ENCODE measurements around the gene USP17L29. TPM values are rescaled to one million over a fixed set of nuclear protein-coding genes. Genes with fewer than 3 reads are reported as not detected.
"Not testable (repeated sequence)": the region's sequence is repeated elsewhere in the genome, so short reads cannot be mapped to it uniquely, and the experiment has no call there.

USP17L29 gene, protein sequence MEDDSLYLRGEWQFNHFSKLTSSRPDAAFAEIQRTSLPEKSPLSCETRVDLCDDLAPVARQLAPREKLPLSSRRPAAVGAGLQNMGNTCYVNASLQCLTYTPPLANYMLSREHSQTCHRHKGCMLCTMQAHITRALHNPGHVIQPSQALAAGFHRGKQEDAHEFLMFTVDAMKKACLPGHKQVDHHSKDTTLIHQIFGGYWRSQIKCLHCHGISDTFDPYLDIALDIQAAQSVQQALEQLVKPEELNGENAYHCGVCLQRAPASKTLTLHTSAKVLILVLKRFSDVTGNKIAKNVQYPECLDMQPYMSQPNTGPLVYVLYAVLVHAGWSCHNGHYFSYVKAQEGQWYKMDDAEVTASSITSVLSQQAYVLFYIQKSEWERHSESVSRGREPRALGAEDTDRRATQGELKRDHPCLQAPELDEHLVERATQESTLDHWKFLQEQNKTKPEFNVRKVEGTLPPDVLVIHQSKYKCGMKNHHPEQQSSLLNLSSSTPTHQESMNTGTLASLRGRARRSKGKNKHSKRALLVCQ
- total RNA-seq = not detected

DNA sequence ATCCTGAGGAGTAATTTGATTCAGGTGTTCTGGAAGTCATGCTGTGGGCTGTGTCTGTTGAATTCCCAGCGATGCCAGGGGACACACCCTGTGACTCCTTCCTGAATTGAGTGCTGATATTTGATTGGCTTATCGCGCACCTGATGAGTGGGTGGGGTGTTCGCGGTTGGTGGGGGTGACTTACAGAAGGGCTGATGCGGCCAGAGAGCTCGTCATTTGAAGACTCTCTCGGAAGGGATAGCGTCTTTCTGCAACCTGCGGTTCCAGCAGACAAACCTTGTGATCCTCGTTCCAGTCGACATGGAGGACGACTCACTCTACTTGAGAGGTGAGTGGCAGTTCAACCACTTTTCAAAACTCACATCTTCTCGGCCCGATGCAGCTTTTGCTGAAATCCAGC, at the start of gene USP17L29:
Gene USP17L29, plus strand, starts transcription at position 301 of the 400 bp plus-strand sequence. Its CDS starts 0 bp downstream, at position 301.
- H3K36me3 ChIP-seq; H3K27ac ChIP-seq; intact Hi-C loops (cut with DNase I); H3K4me3 ChIP-seq; H3K27me3 ChIP-seq; H3K9me3 ChIP-seq; H3K4me1 ChIP-seq; DNase-seq (ENCODE audit: extremely low spot score in 2 of 2): not testable (repeated sequence)

DNA sequence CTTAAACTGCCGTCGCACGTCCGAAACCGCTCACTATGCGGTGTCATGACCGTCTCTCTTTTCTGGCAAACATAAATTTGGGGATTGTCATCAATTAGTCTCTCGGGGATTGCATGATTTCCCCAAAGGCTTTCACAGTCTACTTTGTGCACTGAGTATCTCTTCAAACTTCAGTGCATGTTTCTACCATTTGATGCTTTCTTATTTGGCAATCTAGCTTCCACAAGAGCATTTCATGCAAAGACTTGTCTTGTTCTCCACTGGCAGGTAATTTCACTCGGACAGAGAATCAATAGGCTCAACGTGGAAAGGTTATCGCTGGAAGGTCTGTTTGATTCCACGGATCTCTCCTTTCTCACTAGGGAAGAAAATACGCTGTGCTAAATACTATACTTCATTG, 29.2 kb upstream of the USP17L29 start:
- H3K27ac ChIP-seq; H3K9me3 ChIP-seq; H3K36me3 ChIP-seq; DNase-seq (ENCODE audit: extremely low spot score in 2 of 2); H3K4me3 ChIP-seq; H3K27me3 ChIP-seq; intact Hi-C loops (cut with DNase I); H3K4me1 ChIP-seq: not testable (repeated sequence)

DNA sequence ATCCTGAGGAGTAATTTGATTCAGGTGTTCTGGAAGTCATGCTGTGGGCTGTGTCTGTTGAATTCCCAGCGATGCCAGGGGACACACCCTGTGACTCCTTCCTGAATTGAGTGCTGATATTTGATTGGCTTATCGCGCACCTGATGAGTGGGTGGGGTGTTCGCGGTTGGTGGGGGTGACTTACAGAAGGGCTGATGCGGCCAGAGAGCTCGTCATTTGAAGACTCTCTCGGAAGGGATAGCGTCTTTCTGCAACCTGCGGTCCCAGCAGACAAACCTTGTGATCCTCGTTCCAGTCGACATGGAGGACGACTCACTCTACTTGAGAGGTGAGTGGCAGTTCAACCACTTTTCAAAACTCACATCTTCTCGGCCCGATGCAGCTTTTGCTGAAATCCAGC, 28.6 kb upstream of the USP17L29 start, which contains the start of gene USP17L24:
Gene USP17L24, plus strand, starts transcription at position 301 of the 400 bp plus-strand sequence. Its CDS starts 0 bp downstream, at position 301.
- H3K9me3 ChIP-seq; intact Hi-C loops (cut with DNase I); H3K27ac ChIP-seq; DNase-seq (ENCODE audit: extremely low spot score in 2 of 2); H3K36me3 ChIP-seq; H3K4me3 ChIP-seq; H3K4me1 ChIP-seq; H3K27me3 ChIP-seq: not testable (repeated sequence)

DNA sequence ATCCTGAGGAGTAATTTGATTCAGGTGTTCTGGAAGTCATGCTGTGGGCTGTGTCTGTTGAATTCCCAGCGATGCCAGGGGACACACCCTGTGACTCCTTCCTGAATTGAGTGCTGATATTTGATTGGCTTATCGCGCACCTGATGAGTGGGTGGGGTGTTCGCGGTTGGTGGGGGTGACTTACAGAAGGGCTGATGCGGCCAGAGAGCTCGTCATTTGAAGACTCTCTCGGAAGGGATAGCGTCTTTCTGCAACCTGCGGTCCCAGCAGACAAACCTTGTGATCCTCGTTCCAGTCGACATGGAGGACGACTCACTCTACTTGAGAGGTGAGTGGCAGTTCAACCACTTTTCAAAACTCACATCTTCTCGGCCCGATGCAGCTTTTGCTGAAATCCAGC, 23.8 kb upstream of the USP17L29 start, which contains the start of gene USP17L25:
Gene USP17L25, plus strand, starts transcription at position 301 of the 400 bp plus-strand sequence. Its CDS starts 0 bp downstream, at position 301.
- H3K36me3 ChIP-seq; H3K4me3 ChIP-seq; H3K27me3 ChIP-seq; H3K4me1 ChIP-seq; H3K9me3 ChIP-seq; DNase-seq (ENCODE audit: extremely low spot score in 2 of 2); H3K27ac ChIP-seq; intact Hi-C loops (cut with DNase I): not testable (repeated sequence)

DNA sequence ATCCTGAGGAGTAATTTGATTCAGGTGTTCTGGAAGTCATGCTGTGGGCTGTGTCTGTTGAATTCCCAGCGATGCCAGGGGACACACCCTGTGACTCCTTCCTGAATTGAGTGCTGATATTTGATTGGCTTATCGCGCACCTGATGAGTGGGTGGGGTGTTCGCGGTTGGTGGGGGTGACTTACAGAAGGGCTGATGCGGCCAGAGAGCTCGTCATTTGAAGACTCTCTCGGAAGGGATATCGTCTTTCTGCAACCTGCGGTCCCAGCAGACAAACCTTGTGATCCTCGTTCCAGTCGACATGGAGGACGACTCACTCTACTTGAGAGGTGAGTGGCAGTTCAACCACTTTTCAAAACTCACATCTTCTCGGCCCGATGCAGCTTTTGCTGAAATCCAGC, 19.1 kb upstream of the USP17L29 start, which contains the start of gene USP17L26:
Gene USP17L26, plus strand, starts transcription at position 301 of the 400 bp plus-strand sequence. Its CDS starts 0 bp downstream, at position 301.
- H3K9me3 ChIP-seq; H3K36me3 ChIP-seq; H3K4me3 ChIP-seq; intact Hi-C loops (cut with DNase I); H3K4me1 ChIP-seq; H3K27me3 ChIP-seq; H3K27ac ChIP-seq; DNase-seq (ENCODE audit: extremely low spot score in 2 of 2): not testable (repeated sequence)

DNA sequence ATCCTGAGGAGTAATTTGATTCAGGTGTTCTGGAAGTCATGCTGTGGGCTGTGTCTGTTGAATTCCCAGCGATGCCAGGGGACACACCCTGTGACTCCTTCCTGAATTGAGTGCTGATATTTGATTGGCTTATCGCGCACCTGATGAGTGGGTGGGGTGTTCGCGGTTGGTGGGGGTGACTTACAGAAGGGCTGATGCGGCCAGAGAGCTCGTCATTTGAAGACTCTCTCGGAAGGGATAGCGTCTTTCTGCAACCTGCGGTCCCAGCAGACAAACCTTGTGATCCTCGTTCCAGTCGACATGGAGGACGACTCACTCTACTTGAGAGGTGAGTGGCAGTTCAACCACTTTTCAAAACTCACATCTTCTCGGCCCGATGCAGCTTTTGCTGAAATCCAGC, 14.3 kb upstream of the USP17L29 start, which contains the start of gene USP17L5:
Gene USP17L5, plus strand, starts transcription at position 301 of the 400 bp plus-strand sequence. Its CDS starts 0 bp downstream, at position 301.
- H3K4me1 ChIP-seq; H3K4me3 ChIP-seq; H3K36me3 ChIP-seq; H3K27ac ChIP-seq; DNase-seq (ENCODE audit: extremely low spot score in 2 of 2); H3K27me3 ChIP-seq; intact Hi-C loops (cut with DNase I); H3K9me3 ChIP-seq: not testable (repeated sequence)

DNA sequence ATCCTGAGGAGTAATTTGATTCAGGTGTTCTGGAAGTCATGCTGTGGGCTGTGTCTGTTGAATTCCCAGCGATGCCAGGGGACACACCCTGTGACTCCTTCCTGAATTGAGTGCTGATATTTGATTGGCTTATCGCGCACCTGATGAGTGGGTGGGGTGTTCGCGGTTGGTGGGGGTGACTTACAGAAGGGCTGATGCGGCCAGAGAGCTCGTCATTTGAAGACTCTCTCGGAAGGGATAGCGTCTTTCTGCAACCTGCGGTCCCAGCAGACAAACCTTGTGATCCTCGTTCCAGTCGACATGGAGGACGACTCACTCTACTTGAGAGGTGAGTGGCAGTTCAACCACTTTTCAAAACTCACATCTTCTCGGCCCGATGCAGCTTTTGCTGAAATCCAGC, 9.6 kb upstream of the USP17L29 start, which contains the start of gene USP17L27:
Gene USP17L27, plus strand, starts transcription at position 301 of the 400 bp plus-strand sequence. Its CDS starts 0 bp downstream, at position 301.
- H3K27me3 ChIP-seq; DNase-seq (ENCODE audit: extremely low spot score in 2 of 2); intact Hi-C loops (cut with DNase I); H3K36me3 ChIP-seq; H3K4me3 ChIP-seq; H3K9me3 ChIP-seq; H3K4me1 ChIP-seq; H3K27ac ChIP-seq: not testable (repeated sequence)

DNA sequence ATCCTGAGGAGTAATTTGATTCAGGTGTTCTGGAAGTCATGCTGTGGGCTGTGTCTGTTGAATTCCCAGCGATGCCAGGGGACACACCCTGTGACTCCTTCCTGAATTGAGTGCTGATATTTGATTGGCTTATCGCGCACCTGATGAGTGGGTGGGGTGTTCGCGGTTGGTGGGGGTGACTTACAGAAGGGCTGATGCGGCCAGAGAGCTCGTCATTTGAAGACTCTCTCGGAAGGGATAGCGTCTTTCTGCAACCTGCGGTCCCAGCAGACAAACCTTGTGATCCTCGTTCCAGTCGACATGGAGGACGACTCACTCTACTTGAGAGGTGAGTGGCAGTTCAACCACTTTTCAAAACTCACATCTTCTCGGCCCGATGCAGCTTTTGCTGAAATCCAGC, 4.8 kb upstream of the USP17L29 start, which contains the start of gene USP17L28:
Gene USP17L28, plus strand, starts transcription at position 301 of the 400 bp plus-strand sequence. Its CDS starts 0 bp downstream, at position 301.
- H3K9me3 ChIP-seq; H3K27me3 ChIP-seq; H3K36me3 ChIP-seq; DNase-seq (ENCODE audit: extremely low spot score in 2 of 2); H3K4me1 ChIP-seq; H3K27ac ChIP-seq; H3K4me3 ChIP-seq; intact Hi-C loops (cut with DNase I): not testable (repeated sequence)

DNA sequence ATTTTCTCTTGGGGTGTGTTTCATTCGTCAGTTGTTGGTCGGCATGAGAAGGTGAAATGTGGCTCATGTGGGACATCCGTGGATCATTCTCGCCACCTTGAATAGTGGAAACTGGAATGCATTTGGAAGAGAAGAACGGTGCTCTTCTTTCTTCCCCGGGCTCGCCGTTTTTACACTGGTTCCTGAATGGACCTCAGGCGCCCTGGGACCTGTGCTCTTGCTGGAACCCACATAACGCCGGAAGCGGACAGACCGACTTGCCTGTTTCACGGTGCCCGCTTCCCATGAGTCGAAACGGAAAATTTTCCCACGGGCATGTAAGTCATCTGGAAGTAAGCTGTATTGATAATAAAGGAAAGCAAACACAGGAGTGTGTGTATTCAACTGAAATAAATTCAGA, 2.6 kb upstream of the USP17L29 start:
- H3K4me3 ChIP-seq; H3K4me1 ChIP-seq; DNase-seq (ENCODE audit: extremely low spot score in 2 of 2); H3K36me3 ChIP-seq; H3K27me3 ChIP-seq; H3K9me3 ChIP-seq; H3K27ac ChIP-seq; intact Hi-C loops (cut with DNase I): not testable (repeated sequence)

DNA sequence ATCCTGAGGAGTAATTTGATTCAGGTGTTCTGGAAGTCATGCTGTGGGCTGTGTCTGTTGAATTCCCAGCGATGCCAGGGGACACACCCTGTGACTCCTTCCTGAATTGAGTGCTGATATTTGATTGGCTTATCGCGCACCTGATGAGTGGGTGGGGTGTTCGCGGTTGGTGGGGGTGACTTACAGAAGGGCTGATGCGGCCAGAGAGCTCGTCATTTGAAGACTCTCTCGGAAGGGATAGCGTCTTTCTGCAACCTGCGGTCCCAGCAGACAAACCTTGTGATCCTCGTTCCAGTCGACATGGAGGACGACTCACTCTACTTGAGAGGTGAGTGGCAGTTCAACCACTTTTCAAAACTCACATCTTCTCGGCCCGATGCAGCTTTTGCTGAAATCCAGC, 9.4 kb downstream of the USP17L29 start, which contains the start of gene USP17L30:
Gene USP17L30, plus strand, starts transcription at position 301 of the 400 bp plus-strand sequence. Its CDS starts 0 bp downstream, at position 301.
- H3K4me1 ChIP-seq; H3K4me3 ChIP-seq; DNase-seq (ENCODE audit: extremely low spot score in 2 of 2); H3K9me3 ChIP-seq; H3K27ac ChIP-seq; H3K27me3 ChIP-seq; intact Hi-C loops (cut with DNase I); H3K36me3 ChIP-seq: not testable (repeated sequence)

DNA sequence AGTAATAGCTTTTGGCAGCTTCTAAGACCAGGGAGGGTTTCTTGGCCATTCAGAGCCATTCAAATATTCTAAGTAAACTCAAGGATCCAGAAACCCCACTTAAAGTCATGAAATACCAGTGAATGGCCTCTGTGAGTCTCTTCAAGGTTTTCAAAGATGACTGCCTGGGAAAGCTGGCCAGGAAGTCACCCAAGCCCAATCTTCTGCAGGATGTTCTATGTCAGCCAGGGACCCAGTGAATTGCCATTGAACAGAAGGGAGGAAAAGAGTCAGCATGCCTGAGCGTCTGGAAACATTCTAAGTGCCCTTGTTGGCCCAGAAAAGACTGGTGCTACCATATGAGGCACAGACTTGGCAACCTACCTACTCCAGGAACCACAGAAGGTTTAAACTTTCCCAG, 26.4 kb downstream of the USP17L29 start:
- H3K36me3 ChIP-seq; H3K9me3 ChIP-seq; H3K4me3 ChIP-seq; H3K27me3 ChIP-seq; H3K4me1 ChIP-seq; DNase-seq (ENCODE audit: extremely low spot score in 2 of 2); intact Hi-C loops (cut with DNase I); H3K27ac ChIP-seq: not testable (repeated sequence)

Measured in vagina (tissue), 2 donors.